Fibroblast of lung (primary cell): ENCODE results near the gene C10orf143. TPM values are rescaled to one million over a fixed set of nuclear protein-coding genes. Genes with fewer than 3 reads are reported as not detected.

Source experiments
- DNase-seq, 2 donors: peaks; one replicate each; pipeline versions ENCODE4 v3.0.0 to v3.0.0-alpha.2; 2010; ENCODE audit warnings: low read depth in 2 of 2
- H2AFZ ChIP-seq: 2 replicates; pipeline ENCODE4 v1.5.1; 2012; ENCODE audit warnings: low read length, control low read depth, inconsistent platforms
- H3K27ac ChIP-seq: 2 replicates; pipeline ENCODE4 v1.5.1; 2011; ENCODE audit warnings: low read length, control low read depth; ENCODE audit not compliant: insufficient read depth
- H3K27me3 ChIP-seq: 2 replicates; pipeline ENCODE4 v1.5.1; 2011; ENCODE audit warnings: mild to moderate bottlenecking, low read length; ENCODE audit not compliant: control insufficient read depth, insufficient read depth
- H3K36me3 ChIP-seq: 2 replicates; pipeline ENCODE4 v1.5.1; 2011; ENCODE audit warnings: low read length; ENCODE audit not compliant: control insufficient read depth, insufficient read depth
- H3K4me1 ChIP-seq: 2 replicates; pipeline ENCODE4 v1.5.1; 2011; ENCODE audit warnings: low read length; ENCODE audit not compliant: control insufficient read depth, insufficient read depth; ENCODE audit errors: extremely low read depth
- H3K4me2 ChIP-seq: 2 replicates; pipeline ENCODE4 v1.5.1; 2011; ENCODE audit warnings: low read length, control low read depth; ENCODE audit not compliant: insufficient read depth; ENCODE audit errors: extremely low read depth
- H3K4me3 ChIP-seq, 4 experiments: fragments of 200-600 bp in 1 of 4; sonication (generic) in 1 of 4; replicated peaks in 1 of 4; 2 replicates each; pipeline ENCODE4 v1.5.1; 2011 to 2016; ENCODE audit warnings: low read length in 4 of 4, low read depth in 3 of 4, mild to moderate bottlenecking in 3 of 4, control low read depth in 2 of 4, inconsistent platforms in 1 of 4, mixed read lengths in 1 of 4; ENCODE audit not compliant: insufficient read depth in 1 of 4; ENCODE audit errors: control extremely low read depth in 1 of 4
- H3K79me2 ChIP-seq: 2 replicates; pipeline ENCODE4 v1.5.1; 2012; ENCODE audit warnings: mild to moderate bottlenecking, low read length, inconsistent platforms; ENCODE audit not compliant: control insufficient read depth, insufficient read depth
- H3K9ac ChIP-seq: 2 replicates; pipeline ENCODE4 v1.5.1; 2011; ENCODE audit warnings: mild to moderate bottlenecking, low read length, control low read depth; ENCODE audit not compliant: insufficient read depth
- H3K9me3 ChIP-seq: 2 replicates; pipeline ENCODE4 v1.5.1; 2012; ENCODE audit warnings: low read depth, low read length; ENCODE audit not compliant: control insufficient read depth, insufficient read depth
- H4K20me1 ChIP-seq: 2 replicates; pipeline ENCODE4 v1.5.1; 2011; ENCODE audit warnings: low read length; ENCODE audit not compliant: control insufficient read depth, insufficient read depth; ENCODE audit errors: extremely low read depth
- CTCF ChIP-seq, 2 donors: IDR thresholded peaks in 1 of 2; conservative IDR thresholded peaks in 1 of 2; 1 replicate in 1 of 2; 2 replicates in 1 of 2; pipeline ENCODE4 v1.5.1; 2011 to 2012; ENCODE audit warnings: low read length in 2 of 2, control low read depth in 1 of 2, inconsistent platforms in 1 of 2, low read depth in 1 of 2, mild to moderate bottlenecking in 1 of 2
- EZH2 ChIP-seq: IDR thresholded peaks from 2 replicates; pipeline ENCODE4 v1.5.1; 2012; ENCODE audit warnings: low read length, control low read depth, mild to moderate bottlenecking; ENCODE audit errors: missing control alignments
- polyA plus RNA-seq, 2 donors: library from polyadenylated mRNA; depleted of rRNA in 1 of 2; stranded (reverse) in 1 of 2; unstranded in 1 of 2; fragments of >200 nt; gene quantifications; 2 replicates each; pipeline ENCODE4 v1.2.1, GENCODE V29; 2011 to 2012; ENCODE audit warnings: missing spikeins in 1 of 2
- total RNA-seq: library from RNA; depleted of rRNA; stranded (reverse); fragments of >200 nt; gene quantifications from 2 replicates; pipeline ENCODE4 v1.2.1, GENCODE V29; 2014

Gene C10orf143
- total and polyA plus RNA-seq, 2 donors (not counting 1 experiment from before 2014, with no cell fraction given), result 1.5 to 2.0 TPM

DNA sequence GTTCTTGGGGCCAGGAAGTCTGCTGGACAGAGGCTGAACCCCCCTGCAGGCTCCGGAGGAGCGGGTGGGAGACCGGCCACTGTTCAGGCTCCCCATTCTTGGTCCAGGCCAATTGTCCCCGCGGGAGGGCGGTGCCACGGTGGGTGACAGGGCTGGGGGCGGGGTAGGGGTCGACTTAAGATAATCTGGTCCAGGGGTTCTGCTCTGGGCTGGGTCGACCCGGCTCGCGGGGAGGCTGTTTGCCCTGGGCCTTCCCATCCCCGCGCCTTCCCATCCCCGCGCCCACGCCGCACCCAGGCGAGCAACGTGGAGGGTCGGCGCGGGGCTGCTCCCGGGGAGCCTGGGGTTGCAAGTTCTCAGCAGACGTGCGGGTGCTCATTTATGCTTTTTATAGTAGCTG is 18.3 kb upstream of the C10orf143 start:
- peaks cover 5% of the 10 kb centered on the region for H3K27me3 ChIP-seq
- no peak overlapping the region for H2AFZ ChIP-seq
- no peaks in the 10 kb centered on the region for H4K20me1 ChIP-seq
- no peaks in the 10 kb centered on the region for H3K4me1 ChIP-seq
- H3K9me3 ChIP-seq, result no peaks in the 10 kb centered on the region
- TF ChIP-seq EZH2, result no peak
- TF ChIP-seq CTCF (conservative IDR thresholded peaks at IDR 0.05 in 1 of 2, IDR thresholded peaks at IDR 0.05 in 1 of 2; ENCODE audit: low read depth in 1 of 2, low read length in 2 of 2), result no peak
- no peaks in the 10 kb centered on the region for H3K36me3 ChIP-seq
- H3K79me2 ChIP-seq, result no peaks in the 10 kb centered on the region
- H3K4me2 ChIP-seq, result no peak overlapping the region
- H3K27ac ChIP-seq, result no peak overlapping the region
- no peak for DNase-seq
- H3K9ac ChIP-seq, result no peak overlapping the region
- H3K4me3 ChIP-seq, result no peak overlapping the region

GRCh38 chr10:130128062-130128781 is 17.6 kb upstream of the C10orf143 start:
- no peaks in the 10 kb centered on the region for H3K9me3 ChIP-seq
- H2AFZ ChIP-seq, result no peak overlapping the region
- H3K4me1 ChIP-seq, result no peaks in the 10 kb centered on the region
- H4K20me1 ChIP-seq, result no peaks in the 10 kb centered on the region
- H3K4me3 ChIP-seq, result no peak overlapping the region
- no peak overlapping the region for H3K9ac ChIP-seq
- H3K27me3 ChIP-seq, result peaks cover 5% of the 10 kb centered on the region
- TF ChIP-seq EZH2 (no peak), CTCF (conservative IDR thresholded peaks at IDR 0.05 in 1 of 2, IDR thresholded peaks at IDR 0.05 in 1 of 2; ENCODE audit: low read depth in 1 of 2, low read length in 2 of 2) (no peak)
- H3K27ac ChIP-seq, result no peak overlapping the region
- no peak overlapping the region for H3K4me2 ChIP-seq
- H3K79me2 ChIP-seq, result no peaks in the 10 kb centered on the region
- no peaks in the 10 kb centered on the region for H3K36me3 ChIP-seq
- DNase-seq, result peak in 1 of 2 donors; percentile 6

GRCh38 chr10:130127364-130128061 is 16.9 kb upstream of the C10orf143 start:
- Histone ChIP-seq H3K9me3 (no peaks in the 10 kb centered on the region), H3K36me3 (no peaks in the 10 kb centered on the region), H4K20me1 (no peaks in the 10 kb centered on the region), H3K4me1 (no peaks in the 10 kb centered on the region), H3K27me3 (peaks cover 5% of the 10 kb centered on the region), H3K4me2 (no peak overlapping the region), H2AFZ (no peak overlapping the region), H3K9ac (no peak overlapping the region), H3K4me3 (no peak overlapping the region), H3K79me2 (no peaks in the 10 kb centered on the region), H3K27ac (no peak overlapping the region)
- peak; percentile 65 to 70 for DNase-seq
- TF ChIP-seq CTCF (conservative IDR thresholded peaks at IDR 0.05 in 1 of 2, IDR thresholded peaks at IDR 0.05 in 1 of 2; ENCODE audit: low read depth in 1 of 2, low read length in 2 of 2) (peak; percentile 96 to 98), EZH2 (no peak)
